Stimulated activated CD8-positive, alpha-beta memory T cell treated with anti-CD3 and anti-CD28 coated beads, Interleukin-15, amount 100 ng/mL, for 1 hour (primary cell): ENCODE results near the gene PRR15.

Experiments
- DNase-seq: peaks from one replicate; pipeline ENCODE4 v3.0.0-alpha.2; 2020; ENCODE audit warnings: low read depth

The PRR15 gene

GRCh38 chr7:29569648-29570047, 6.0 kb downstream of the PRR15 start:
- no peak for DNase-seq

- DNase-seq = no peak
Observed at GRCh38 chr7:29572558-29572957, 8.9 kb downstream of the PRR15 start.

- DNase-seq = no peak
Observed at GRCh38 chr7:29573567-29573966, 9.9 kb downstream of the PRR15 start.

- no peak for DNase-seq
Observed at GRCh38 chr7:29574659-29575058, 11.0 kb downstream of the PRR15 start.

GRCh38 chr7:29587195-29587808, 23.7 kb downstream of the PRR15 start:
- DNase-seq = no peak

GRCh38 chr7:29588212-29588611, 24.6 kb downstream of the PRR15 start:
- DNase-seq = no peak

- DNase-seq = no peak
Observed at GRCh38 chr7:29588900-29589696, 25.5 kb downstream of the PRR15 start.

GRCh38 chr7:29592866-29593265, 29.2 kb downstream of the PRR15 start:
- no peak for DNase-seq

GRCh38 chr7:29593459-29593858, 29.8 kb downstream of the PRR15 start:
- DNase-seq = no peak

GRCh38 chr7:29596593-29597178, 33.1 kb downstream of the PRR15 start:
- DNase-seq = no peak

- DNase-seq = no peak
Observed at GRCh38 chr7:29597266-29597665, 33.6 kb downstream of the PRR15 start.

GRCh38 chr7:29598137-29598536, 34.5 kb downstream of the PRR15 start:
- no peak for DNase-seq

GRCh38 chr7:29598613-29599012, 35.0 kb downstream of the PRR15 start:
- DNase-seq = no peak

- no peak for DNase-seq
Observed at GRCh38 chr7:29599026-29599425, 35.4 kb downstream of the PRR15 start.

- DNase-seq = no peak
Observed at GRCh38 chr7:29600661-29601060, 37.0 kb downstream of the PRR15 start.

GRCh38 chr7:29604052-29604451, 40.4 kb downstream of the PRR15 start:
- no peak for DNase-seq

- DNase-seq = no peak
Observed at GRCh38 chr7:29604702-29605101, 41.1 kb downstream of the PRR15 start.

- no peak for DNase-seq
Observed at GRCh38 chr7:29605671-29606070, 42.0 kb downstream of the PRR15 start.

- DNase-seq = no peak
Observed at GRCh38 chr7:29606287-29606721, 42.7 kb downstream of the PRR15 start.

- no peak for DNase-seq
Observed at GRCh38 chr7:29606830-29607229, 43.2 kb downstream of the PRR15 start.

- DNase-seq = no peak
Observed at GRCh38 chr7:29607259-29607658, 43.6 kb downstream of the PRR15 start.

GRCh38 chr7:29607889-29608288, 44.3 kb downstream of the PRR15 start:
- no peak for DNase-seq
